ENCODE measurements around the gene CD38. TPM values are rescaled to one million over a fixed set of nuclear protein-coding genes. Genes with fewer than 3 reads are reported as not detected.

Gene CD38
- total RNA-seq (2021) (0.17 to 0.39 TPM (median 0.37 TPM) in 3 replicates), Bru-seq, nascent RNA (percentile 19 among the genes with signal in this experiment)
- long read RNA-seq, experiment 1 = 0 reads
- long read RNA-seq, experiment 2 = 0 reads
- long read RNA-seq, experiment 3 = 0 reads

DNA sequence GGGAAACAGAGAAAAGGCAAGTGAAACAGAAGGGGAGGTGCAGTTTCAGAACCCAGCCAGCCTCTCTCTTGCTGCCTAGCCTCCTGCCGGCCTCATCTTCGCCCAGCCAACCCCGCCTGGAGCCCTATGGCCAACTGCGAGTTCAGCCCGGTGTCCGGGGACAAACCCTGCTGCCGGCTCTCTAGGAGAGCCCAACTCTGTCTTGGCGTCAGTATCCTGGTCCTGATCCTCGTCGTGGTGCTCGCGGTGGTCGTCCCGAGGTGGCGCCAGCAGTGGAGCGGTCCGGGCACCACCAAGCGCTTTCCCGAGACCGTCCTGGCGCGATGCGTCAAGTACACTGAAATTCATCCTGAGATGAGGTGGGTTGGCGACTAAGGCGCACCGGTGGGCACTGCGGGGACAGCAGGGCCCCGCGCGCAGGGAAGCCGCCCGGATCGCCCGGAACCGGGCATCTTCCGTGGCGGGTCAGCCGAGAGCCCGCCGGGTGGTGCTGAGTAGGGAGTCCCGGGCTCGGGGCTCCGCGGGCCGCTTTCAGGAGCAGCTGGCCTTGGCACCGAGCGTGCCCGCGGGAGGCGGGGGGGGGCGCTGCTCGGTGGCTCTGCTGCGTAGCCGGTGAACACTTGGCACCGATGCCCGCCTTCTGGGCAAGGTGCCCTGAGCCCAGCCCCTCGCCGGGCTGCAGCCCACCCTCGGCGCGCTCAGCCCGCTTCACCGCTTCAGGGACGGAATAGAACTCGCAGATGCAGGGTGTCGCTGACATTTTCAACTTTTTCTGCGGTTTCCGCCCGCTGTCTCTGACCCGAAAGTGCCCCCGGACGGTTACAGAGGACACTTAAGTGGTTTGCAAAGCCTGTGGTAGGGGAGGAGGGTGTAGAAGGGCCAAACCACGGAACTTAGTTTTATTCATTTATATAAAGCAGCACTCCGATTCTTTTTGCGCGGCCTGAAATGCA, at the start of gene CD38:
Gene CD38, plus strand, starts transcription at position 40 of the 953 bp plus-strand sequence. Its CDS starts 87 bp downstream, at position 127.
- Mint-ChIP-seq H3K27ac (no peak within 1 kb of the TSS), H3K9me3 (no peaks in the 10 kb centered on the region), H3K4me1 (peaks cover 7% of the 10 kb centered on the region), H3K36me3 (no peaks in the 10 kb centered on the region), H3K27me3 (ENCODE audit: low read depth) (peaks cover 69% of the 10 kb centered on the region), H3K4me3 (peak within 1 kb of the TSS; percentile 74)
- peak; percentile 35 for DNase-seq (ENCODE audit: low spot score)
- peak; percentile 87 for ATAC-seq
- ChIA-PET POLR2A (interaction anchor here (0.6 kb wide), 1 partner anchor 1579 kb away, joined by 3 read pairs; no protein-coding TSS in a partner anchor), CTCF (interaction anchor here (1.2 to 1.4 kb wide), 2 partner anchors 27 to 29 kb away, joined by 3 to 10 read pairs; no protein-coding TSS in a partner anchor)
- TF ChIP-seq ZNF317 (CRISPR knock-in tag; IDR thresholded peaks at IDR 0.05; ENCODE audit: borderline replicate concordance, low read depth) (no peak), SOX15 (CRISPR knock-in tag; IDR thresholded peaks at IDR 0.05) (no peak), FOXP1 (CRISPR knock-in tag; IDR thresholded peaks at IDR 0.05; ENCODE audit: borderline replicate concordance) (no peak), MAX (CRISPR knock-in tag; IDR thresholded peaks at IDR 0.05) (0 out of 2 replicates have a peak, but pooled peaks have one; percentile 33), SMAD4 (CRISPR knock-in tag; IDR thresholded peaks at IDR 0.05) (no peak), NFATC4 (CRISPR knock-in tag; IDR thresholded peaks at IDR 0.05) (no peak), ZNF219 (CRISPR knock-in tag; IDR thresholded peaks at IDR 0.05; ENCODE audit: borderline replicate concordance) (0 out of 2 replicates have a peak, but pooled peaks have one; percentile 29), MLX (CRISPR knock-in tag; IDR thresholded peaks at IDR 0.05) (no peak), TCF7 (CRISPR knock-in tag; IDR thresholded peaks at IDR 0.05; ENCODE audit: low read depth) (no peak), IRF1 (CRISPR knock-in tag; IDR thresholded peaks at IDR 0.05) (no peak), ATF1 (CRISPR knock-in tag; IDR thresholded peaks at IDR 0.05) (no peak), ZNF425 (CRISPR knock-in tag; conservative IDR thresholded peaks at IDR 0.05) (no peak), CBFB (CRISPR knock-in tag; IDR thresholded peaks at IDR 0.05; ENCODE audit: low read depth) (no peak), ZNF423 (CRISPR knock-in tag; IDR thresholded peaks at IDR 0.05) (no peak), HMGXB4 (CRISPR knock-in tag; IDR thresholded peaks at IDR 0.05) (0 out of 2 replicates have a peak, but pooled peaks have one; percentile 47), CDX4 (CRISPR knock-in tag; IDR thresholded peaks at IDR 0.05; ENCODE audit: borderline replicate concordance) (no peak), TP53 (CRISPR knock-in tag; IDR thresholded peaks at IDR 0.05) (no peak), ZNF138 (CRISPR knock-in tag; conservative IDR thresholded peaks at IDR 0.05) (0 out of 2 replicates have a peak, but pooled peaks have one; percentile 59), FOXJ3 (CRISPR knock-in tag; IDR thresholded peaks at IDR 0.05; ENCODE audit: borderline replicate concordance) (no peak), SP1 (CRISPR knock-in tag; conservative IDR thresholded peaks at IDR 0.05) (no peak), RELA (CRISPR knock-in tag; IDR thresholded peaks at IDR 0.05; ENCODE audit: borderline replicate concordance) (no peak), NR1H2 (CRISPR knock-in tag; IDR thresholded peaks at IDR 0.05) (no peak), ETV6 (CRISPR knock-in tag; IDR thresholded peaks at IDR 0.05) (peak; percentile 32; the same call in 1 of the 2 replicates)
- TF ChIP-seq, protein P1, sequence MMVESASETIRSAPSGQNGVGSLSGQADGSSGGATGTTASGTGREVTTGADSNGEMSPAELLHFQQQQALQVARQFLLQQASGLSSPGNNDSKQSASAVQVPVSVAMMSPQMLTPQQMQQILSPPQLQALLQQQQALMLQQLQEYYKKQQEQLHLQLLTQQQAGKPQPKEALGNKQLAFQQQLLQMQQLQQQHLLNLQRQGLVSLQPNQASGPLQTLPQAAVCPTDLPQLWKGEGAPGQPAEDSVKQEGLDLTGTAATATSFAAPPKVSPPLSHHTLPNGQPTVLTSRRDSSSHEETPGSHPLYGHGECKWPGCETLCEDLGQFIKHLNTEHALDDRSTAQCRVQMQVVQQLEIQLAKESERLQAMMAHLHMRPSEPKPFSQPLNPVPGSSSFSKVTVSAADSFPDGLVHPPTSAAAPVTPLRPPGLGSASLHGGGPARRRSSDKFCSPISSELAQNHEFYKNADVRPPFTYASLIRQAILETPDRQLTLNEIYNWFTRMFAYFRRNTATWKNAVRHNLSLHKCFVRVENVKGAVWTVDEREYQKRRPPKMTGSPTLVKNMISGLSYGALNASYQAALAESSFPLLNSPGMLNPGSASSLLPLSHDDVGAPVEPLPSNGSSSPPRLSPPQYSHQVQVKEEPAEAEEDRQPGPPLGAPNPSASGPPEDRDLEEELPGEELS (CRISPR knock-in tag; IDR thresholded peaks at IDR 0.05) = no peak
- TF ChIP-seq, protein P2, sequence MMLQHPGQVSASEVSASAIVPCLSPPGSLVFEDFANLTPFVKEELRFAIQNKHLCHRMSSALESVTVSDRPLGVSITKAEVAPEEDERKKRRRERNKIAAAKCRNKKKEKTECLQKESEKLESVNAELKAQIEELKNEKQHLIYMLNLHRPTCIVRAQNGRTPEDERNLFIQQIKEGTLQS (CRISPR knock-in tag; conservative IDR thresholded peaks at IDR 0.05) = no peak
- TF ChIP-seq, protein P3, sequence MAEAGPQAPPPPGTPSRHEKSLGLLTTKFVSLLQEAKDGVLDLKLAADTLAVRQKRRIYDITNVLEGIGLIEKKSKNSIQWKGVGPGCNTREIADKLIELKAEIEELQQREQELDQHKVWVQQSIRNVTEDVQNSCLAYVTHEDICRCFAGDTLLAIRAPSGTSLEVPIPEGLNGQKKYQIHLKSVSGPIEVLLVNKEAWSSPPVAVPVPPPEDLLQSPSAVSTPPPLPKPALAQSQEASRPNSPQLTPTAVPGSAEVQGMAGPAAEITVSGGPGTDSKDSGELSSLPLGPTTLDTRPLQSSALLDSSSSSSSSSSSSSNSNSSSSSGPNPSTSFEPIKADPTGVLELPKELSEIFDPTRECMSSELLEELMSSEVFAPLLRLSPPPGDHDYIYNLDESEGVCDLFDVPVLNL (CRISPR knock-in tag; IDR thresholded peaks at IDR 0.05; ENCODE audit: borderline replicate concordance, low read depth) = no peak

Data from WTC11 (cell line).